MM.1S (cell line): Measurements from ENCODE around the gene FBLN1.

Experiments
- DNase-seq: peaks from one replicate; pipeline ENCODE4 v3.0.0-alpha.2; 2015
- H2AFZ ChIP-seq: fragments of 300-600 bp; sonication (generic); 2 replicates; pipeline ENCODE4 v1.6.0; 2016; ENCODE audit warnings: antibody characterized with exemption, low read length
- H3F3A ChIP-seq: fragments of 300-600 bp; sonication (generic); 2 replicates; pipeline ENCODE4 v1.6.1; 2016; ENCODE audit warnings: mild to moderate bottlenecking, antibody characterized with exemption, low read length, moderate library complexity, mixed read lengths; ENCODE audit not compliant: insufficient read depth
- H3K27ac ChIP-seq: fragments of 300-600 bp; sonication (generic); 2 replicates; pipeline ENCODE4 v1.5.1; 2016; ENCODE audit warnings: mild to moderate bottlenecking, low read length
- H3K27me3 ChIP-seq: fragments of 300-600 bp; sonication (generic); replicated peaks from 2 replicates; pipeline ENCODE4 v1.6.0; 2016; ENCODE audit warnings: low read length; ENCODE audit not compliant: insufficient read depth
- H3K36me3 ChIP-seq: fragments of 300-600 bp; sonication (generic); replicated peaks from 2 replicates; pipeline ENCODE4 v1.6.1; 2016; ENCODE audit warnings: mild to moderate bottlenecking, low read length, mixed read lengths; ENCODE audit not compliant: insufficient read depth
- H3K4me1 ChIP-seq: fragments of 300-600 bp; sonication (generic); 2 replicates; pipeline ENCODE4 v1.6.1; 2016; ENCODE audit warnings: low read length, mixed read lengths
- H3K4me2 ChIP-seq: fragments of 300-600 bp; sonication (generic); 2 replicates; pipeline ENCODE4 v1.6.0; 2016; ENCODE audit warnings: low read depth, low read length
- H3K4me3 ChIP-seq: fragments of 300-600 bp; sonication (generic); 2 replicates; pipeline ENCODE4 v1.5.1; 2016; ENCODE audit warnings: low read length, mixed read lengths
- H3K79me2 ChIP-seq: fragments of 300-600 bp; sonication (generic); 2 replicates; pipeline ENCODE4 v1.6.1; 2016; ENCODE audit warnings: mixed run types, low read length, mixed read lengths
- H3K9ac ChIP-seq: fragments of 300-600 bp; sonication (generic); 2 replicates; pipeline ENCODE4 v1.6.1; 2016; ENCODE audit warnings: low read length, mixed read lengths
- H3K9me2 ChIP-seq: fragments of 300-600 bp; sonication (generic); replicated peaks from 2 replicates; pipeline ENCODE4 v1.6.1; 2016; ENCODE audit warnings: mild to moderate bottlenecking, low read length, mixed read lengths; ENCODE audit not compliant: insufficient read depth
- H3K9me3 ChIP-seq: fragments of 300-600 bp; sonication (generic); replicated peaks from 2 replicates; pipeline ENCODE4 v1.6.1; 2016; ENCODE audit warnings: mild to moderate bottlenecking, low read length, mixed read lengths; ENCODE audit not compliant: insufficient read depth
- H4K20me1 ChIP-seq: fragments of 300-600 bp; sonication (generic); 2 replicates; pipeline ENCODE4 v1.6.1; 2016; ENCODE audit warnings: mild to moderate bottlenecking, low read length, moderate library complexity, mixed read lengths; ENCODE audit not compliant: insufficient read depth
- EZH2 ChIP-seq: fragments of 300-600 bp; sonication (generic); optimal IDR thresholded peaks from 2 replicates; pipeline ENCODE3; 2017; ENCODE audit warnings: low read depth, mild to moderate bottlenecking, antibody characterized with exemption, low read length, mixed read lengths
- EZH2phosphoT487 ChIP-seq: fragments of 300-600 bp; sonication (generic); IDR thresholded peaks from 2 replicates; pipeline ENCODE4 v1.6.1; 2018; ENCODE audit warnings: antibody characterized with exemption, low read length
- TF ChIP-seq, protein P1 (sequence below): fragments of 300-600 bp; sonication (generic); IDR thresholded peaks from 2 replicates; pipeline ENCODE4 v1.5.1; 2016; ENCODE audit warnings: antibody characterized with exemption, low read length, mixed read lengths

FBLN1 gene

DNA sequence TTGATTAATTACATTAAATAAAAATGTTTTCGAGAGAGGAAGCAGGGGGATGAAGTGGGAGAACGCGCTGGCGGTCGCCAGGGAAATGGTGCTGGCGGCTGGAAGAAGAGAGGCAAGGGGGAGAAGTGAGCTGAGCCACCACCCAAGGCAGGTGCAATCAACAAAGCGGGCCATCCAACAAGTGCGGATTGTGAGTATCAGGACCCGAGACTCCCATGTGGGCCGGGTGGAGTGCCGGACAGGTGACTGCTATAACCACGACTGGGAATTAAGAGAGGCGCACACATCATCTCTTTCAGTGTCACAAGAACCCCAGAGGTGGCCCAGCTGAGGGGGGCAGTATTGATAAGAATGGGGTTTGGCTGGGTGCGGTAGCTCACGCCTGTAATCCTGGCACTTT, 127.8 kb downstream of the FBLN1 start:
- Histone ChIP-seq H3K4me1 (no peaks in the 10 kb centered on the region), H3K9ac (no peak overlapping the region), H3F3A (no peaks in the 10 kb centered on the region), H3K27me3 (peaks cover 87% of the 10 kb centered on the region), H4K20me1 (no peaks in the 10 kb centered on the region), H3K4me3 (no peak overlapping the region), H3K79me2 (no peaks in the 10 kb centered on the region), H2AFZ (no peak overlapping the region), H3K9me2 (no peaks in the 10 kb centered on the region), H3K27ac (no peak overlapping the region), H3K4me2 (no peak overlapping the region), H3K36me3 (no peaks in the 10 kb centered on the region), H3K9me3 (no peaks in the 10 kb centered on the region)
- no peak for DNase-seq
- TF ChIP-seq EZH2 = no peak
- TF ChIP-seq, protein P1, sequence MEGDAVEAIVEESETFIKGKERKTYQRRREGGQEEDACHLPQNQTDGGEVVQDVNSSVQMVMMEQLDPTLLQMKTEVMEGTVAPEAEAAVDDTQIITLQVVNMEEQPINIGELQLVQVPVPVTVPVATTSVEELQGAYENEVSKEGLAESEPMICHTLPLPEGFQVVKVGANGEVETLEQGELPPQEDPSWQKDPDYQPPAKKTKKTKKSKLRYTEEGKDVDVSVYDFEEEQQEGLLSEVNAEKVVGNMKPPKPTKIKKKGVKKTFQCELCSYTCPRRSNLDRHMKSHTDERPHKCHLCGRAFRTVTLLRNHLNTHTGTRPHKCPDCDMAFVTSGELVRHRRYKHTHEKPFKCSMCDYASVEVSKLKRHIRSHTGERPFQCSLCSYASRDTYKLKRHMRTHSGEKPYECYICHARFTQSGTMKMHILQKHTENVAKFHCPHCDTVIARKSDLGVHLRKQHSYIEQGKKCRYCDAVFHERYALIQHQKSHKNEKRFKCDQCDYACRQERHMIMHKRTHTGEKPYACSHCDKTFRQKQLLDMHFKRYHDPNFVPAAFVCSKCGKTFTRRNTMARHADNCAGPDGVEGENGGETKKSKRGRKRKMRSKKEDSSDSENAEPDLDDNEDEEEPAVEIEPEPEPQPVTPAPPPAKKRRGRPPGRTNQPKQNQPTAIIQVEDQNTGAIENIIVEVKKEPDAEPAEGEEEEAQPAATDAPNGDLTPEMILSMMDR = no peak
- TF ChIP-seq EZH2phosphoT487 = no peak

DNA sequence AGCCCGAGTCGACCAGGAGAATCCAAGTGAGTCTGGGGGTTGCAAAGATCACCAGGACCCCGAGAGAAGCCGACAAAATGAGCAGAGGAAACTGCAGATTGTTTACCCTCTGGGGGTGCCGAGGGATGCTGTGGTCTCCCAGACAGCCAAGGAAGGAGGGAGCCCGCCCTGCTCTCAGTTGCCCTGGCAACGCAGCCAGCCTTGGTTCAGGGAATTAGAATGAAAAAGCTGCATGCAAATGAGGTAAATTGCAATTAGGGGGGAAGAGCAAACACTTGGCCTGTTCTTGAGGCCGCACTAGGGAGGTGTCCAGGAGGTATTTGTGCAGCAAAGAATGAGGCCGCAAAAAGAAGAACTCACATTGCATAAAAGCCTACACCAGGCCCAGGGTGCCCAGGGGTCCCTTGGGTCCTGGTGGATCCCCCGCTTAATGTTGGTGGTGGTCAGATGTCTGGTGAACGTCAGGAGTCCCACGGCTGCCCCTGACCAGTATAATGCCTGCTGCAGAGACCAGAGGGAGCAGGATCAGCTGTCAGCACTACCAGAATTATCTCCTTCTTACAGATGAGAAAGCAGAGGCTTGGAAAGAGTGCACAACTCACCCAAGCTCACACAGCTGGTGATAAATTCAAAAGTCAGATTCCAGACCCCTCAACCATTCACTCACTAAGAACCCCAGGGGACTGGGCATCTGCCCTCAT, 128.6 kb downstream of the FBLN1 start:
- no peaks in the 10 kb centered on the region for H3K4me1 ChIP-seq
- H3K27ac ChIP-seq = no peak overlapping the region
- H3K79me2 ChIP-seq = no peaks in the 10 kb centered on the region
- no peak overlapping the region for H2AFZ ChIP-seq
- no peaks in the 10 kb centered on the region for H3K9me3 ChIP-seq
- no peaks in the 10 kb centered on the region for H3K9me2 ChIP-seq
- no peaks in the 10 kb centered on the region for H3F3A ChIP-seq
- H3K27me3 ChIP-seq = peaks cover 87% of the 10 kb centered on the region
- no peak overlapping the region for H3K9ac ChIP-seq
- no peak overlapping the region for H3K4me3 ChIP-seq
- no peaks in the 10 kb centered on the region for H4K20me1 ChIP-seq
- no peak overlapping the region for H3K4me2 ChIP-seq
- no peak for TF ChIP-seq EZH2
- TF ChIP-seq, protein P1 = no peak
- TF ChIP-seq EZH2phosphoT487 = no peak
- no peak for DNase-seq
- H3K36me3 ChIP-seq = no peaks in the 10 kb centered on the region

DNA sequence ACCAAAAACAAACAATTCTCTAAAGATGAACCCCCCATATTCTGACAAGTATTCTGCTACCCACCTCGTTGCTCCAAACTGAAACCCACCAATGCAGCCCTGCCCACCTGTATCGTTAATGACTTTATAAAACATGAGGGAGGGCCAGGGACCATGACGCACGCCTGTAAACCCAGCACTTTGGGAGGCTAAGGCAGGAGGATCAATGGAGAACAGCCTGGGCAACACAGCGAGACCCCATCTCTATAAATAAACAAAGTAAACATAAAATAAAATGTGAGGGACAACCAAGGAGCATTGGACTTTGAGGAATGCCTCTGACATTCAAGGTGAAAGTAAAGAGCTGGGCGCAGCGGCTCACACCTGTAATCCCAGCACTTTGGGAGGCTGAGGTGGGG, 129.2 kb downstream of the FBLN1 start:
- H3K27ac ChIP-seq = no peak overlapping the region
- H3K9me3 ChIP-seq = no peaks in the 10 kb centered on the region
- H3K79me2 ChIP-seq = no peaks in the 10 kb centered on the region
- no peaks in the 10 kb centered on the region for H3K9me2 ChIP-seq
- no peak overlapping the region for H2AFZ ChIP-seq
- H4K20me1 ChIP-seq = no peaks in the 10 kb centered on the region
- TF ChIP-seq, protein P1 = no peak
- TF ChIP-seq EZH2phosphoT487 (no peak), EZH2 (no peak)
- DNase-seq = no peak
- H3K4me3 ChIP-seq = no peak overlapping the region
- no peaks in the 10 kb centered on the region for H3F3A ChIP-seq
- H3K4me1 ChIP-seq = no peaks in the 10 kb centered on the region
- H3K36me3 ChIP-seq = no peaks in the 10 kb centered on the region
- no peak overlapping the region for H3K4me2 ChIP-seq
- no peak overlapping the region for H3K9ac ChIP-seq
- H3K27me3 ChIP-seq = peaks cover 90% of the 10 kb centered on the region
